GM18498 (cell line): ENCODE measurements around the gene NPY4R2.
"Not testable (repeated sequence)": the region's sequence is repeated elsewhere in the genome, so short reads cannot be mapped to it uniquely, and the experiment has no call there.

Experiments
- ATAC-seq: cut with Tn5 transposase; IDR thresholded peaks from one replicate; pipeline ENCODE4 v1.9.1; 2021; ENCODE audit warnings: mild to moderate bottlenecking, moderate library complexity; ENCODE audit not compliant: unreplicated experiment

The NPY4R2 gene

GRCh38 chr10:47928225-47928624, 9.8 kb downstream of the NPY4R2 start:
- not testable (repeated sequence) for ATAC-seq

- ATAC-seq: not testable (repeated sequence)
Observed at GRCh38 chr10:47932824-47933223, 14.4 kb downstream of the NPY4R2 start.

- not testable (repeated sequence) for ATAC-seq
Observed at GRCh38 chr10:47933462-47933861, 15.0 kb downstream of the NPY4R2 start.

GRCh38 chr10:47936772-47937228, 18.3 kb downstream of the NPY4R2 start:
- not testable (repeated sequence) for ATAC-seq

- ATAC-seq: not testable (repeated sequence)
Observed at GRCh38 chr10:47937634-47938033, 19.2 kb downstream of the NPY4R2 start.

GRCh38 chr10:47940821-47941220, 22.4 kb downstream of the NPY4R2 start:
- ATAC-seq: not testable (repeated sequence)

- not testable (repeated sequence) for ATAC-seq
Observed at GRCh38 chr10:47941379-47941778, 22.9 kb downstream of the NPY4R2 start.

- ATAC-seq: not testable (repeated sequence)
Observed at GRCh38 chr10:47942351-47943019, 24.0 kb downstream of the NPY4R2 start.

GRCh38 chr10:47943328-47943727, 24.9 kb downstream of the NPY4R2 start:
- ATAC-seq: not testable (repeated sequence)

GRCh38 chr10:47947424-47947823, 29.0 kb downstream of the NPY4R2 start:
- ATAC-seq: not testable (repeated sequence)

- ATAC-seq: not testable (repeated sequence)
Observed at GRCh38 chr10:47957158-47957557, 38.7 kb downstream of the NPY4R2 start.

GRCh38 chr10:47959677-47960076, 41.2 kb downstream of the NPY4R2 start:
- not testable (repeated sequence) for ATAC-seq

- not testable (repeated sequence) for ATAC-seq
Observed at GRCh38 chr10:47960699-47961098, 42.2 kb downstream of the NPY4R2 start.

- not testable (repeated sequence) for ATAC-seq
Observed at GRCh38 chr10:47962785-47963184, 44.3 kb downstream of the NPY4R2 start.

- not testable (repeated sequence) for ATAC-seq
Observed at GRCh38 chr10:47964280-47965063, 46.0 kb downstream of the NPY4R2 start.

GRCh38 chr10:47968988-47969387, 50.5 kb downstream of the NPY4R2 start:
- ATAC-seq: not testable (repeated sequence)

- not testable (repeated sequence) for ATAC-seq
Observed at GRCh38 chr10:47970047-47970446, 51.6 kb downstream of the NPY4R2 start.

GRCh38 chr10:47971598-47971997, 53.1 kb downstream of the NPY4R2 start:
- not testable (repeated sequence) for ATAC-seq

- ATAC-seq: not testable (repeated sequence)
Observed at GRCh38 chr10:47972077-47972476, 53.6 kb downstream of the NPY4R2 start.
